ENCODE data around the gene SRXN1.
A peak's percentile ranks its signal among the peaks of the same experiment; 100 is the strongest.

The SRXN1 gene

GRCh38 chr20:662277-663192 lies 9.5 kb upstream of the SRXN1 start:
- ChIA-PET CTCF (interaction anchor here (0.6 to 1.0 kb wide), 4 partner anchors 17 to 315 kb away, joined by 3 read pairs; no protein-coding TSS in a partner anchor), POLR2A (no interaction called here)
- H3K4me1 ChIP-seq (ENCODE audit: control insufficient read depth, insufficient read depth, low read length) = no peaks in the 10 kb centered on the region
- no peak overlapping the region for H3K4me3 ChIP-seq (ENCODE audit: low read depth, low read length)
- no peaks in the 10 kb centered on the region for H3K9me3 ChIP-seq (ENCODE audit: control insufficient read depth, insufficient read depth, low read depth, low read length)
- TF ChIP-seq ZFHX2 (tag by site-specific recombination; conservative IDR thresholded peaks at IDR 0.05) = peak; percentile 79
- TF ChIP-seq ZNF280D (tag by site-specific recombination; IDR thresholded peaks at IDR 0.05) = no peak
- TF ChIP-seq GLIS1 (tag by site-specific recombination; IDR thresholded peaks at IDR 0.05) = no peak
- TF ChIP-seq EGR2 (tag by site-specific recombination; IDR thresholded peaks at IDR 0.05; ENCODE audit: low read depth) = peak; percentile 83
- no peak overlapping the region for H3K27ac ChIP-seq (ENCODE audit: extremely low read depth, low read depth, low read length)
- H3K36me3 ChIP-seq (ENCODE audit: control insufficient read depth in 2 of 2, insufficient read depth in 1 of 2, low read length in 2 of 2) = no peaks in the 10 kb centered on the region

DNA sequence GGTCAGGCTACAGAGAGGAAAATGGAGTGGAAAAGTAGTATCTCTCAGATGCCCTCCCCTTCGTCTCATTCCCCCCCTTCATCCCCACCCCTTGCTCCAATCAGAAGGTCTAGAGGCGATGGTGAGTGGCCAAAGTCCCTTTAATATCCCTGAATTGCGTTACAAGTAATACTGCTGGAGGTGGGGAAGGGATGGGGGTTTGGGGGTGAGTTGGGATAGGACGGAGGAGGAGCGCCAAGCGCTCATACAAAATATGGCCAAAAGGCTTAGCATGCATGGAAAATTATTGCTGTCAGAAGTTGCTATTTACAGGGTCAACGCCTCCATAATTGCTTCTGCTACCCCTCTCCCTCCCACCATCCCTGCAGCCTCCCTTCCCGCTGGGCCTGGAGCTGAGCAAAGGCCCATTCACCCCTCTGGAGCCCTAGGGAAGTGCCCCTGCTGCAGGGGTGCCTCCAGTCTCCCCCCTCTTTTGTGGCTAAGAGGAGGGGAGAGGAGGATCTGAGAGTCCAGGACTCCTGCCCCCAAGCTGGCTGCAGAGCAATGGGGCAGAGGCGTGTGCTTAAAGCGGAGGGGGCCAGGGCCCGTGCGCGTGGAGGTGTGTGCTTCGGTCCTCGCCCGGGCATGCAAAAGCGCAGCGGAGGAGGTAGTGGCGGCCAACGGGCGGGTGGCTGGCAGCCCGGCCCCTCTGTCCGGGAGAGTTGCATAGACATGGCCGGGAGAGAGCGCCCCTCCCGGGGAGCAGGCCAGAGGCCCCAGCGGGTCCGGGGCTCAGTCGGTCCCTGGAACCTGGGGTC lies 8.7 kb upstream of the SRXN1 start:
- H3K36me3 ChIP-seq (ENCODE audit: control insufficient read depth in 2 of 2, insufficient read depth in 1 of 2, low read length in 2 of 2) = no peaks in the 10 kb centered on the region
- CTCF ChIA-PET = interaction anchor here (1.0 kb wide), 1 partner anchor 16 kb away, joined by 3 read pairs; no protein-coding TSS in a partner anchor
- H3K27ac ChIP-seq (ENCODE audit: extremely low read depth, low read depth, low read length) = no peak overlapping the region
- no peaks in the 10 kb centered on the region for H3K9me3 ChIP-seq (ENCODE audit: control insufficient read depth, insufficient read depth, low read depth, low read length)
- no peak overlapping the region for H3K4me3 ChIP-seq (ENCODE audit: low read depth, low read length)
- TF ChIP-seq EGR2 (tag by site-specific recombination; IDR thresholded peaks at IDR 0.05; ENCODE audit: low read depth) (peak; percentile 20; the same call in 1 of the 2 replicates), ZNF777 (tag by site-specific recombination; IDR thresholded peaks at IDR 0.05; ENCODE audit: borderline replicate concordance) (no peak), ZFHX2 (tag by site-specific recombination; conservative IDR thresholded peaks at IDR 0.05) (peak; percentile 64), ZNF830 (tag by site-specific recombination; IDR thresholded peaks at IDR 0.05; ENCODE audit: low read depth) (no peak), ZNF398 (tag by site-specific recombination; IDR thresholded peaks at IDR 0.05) (peak; percentile 42; the same call in 1 of the 2 replicates)
- POLR2A ChIA-PET = no interaction called here
- H3K4me1 ChIP-seq (ENCODE audit: control insufficient read depth, insufficient read depth, low read length) = no peaks in the 10 kb centered on the region

GRCh38 chr20:658731-659291 lies 5.8 kb upstream of the SRXN1 start:
- CTCF ChIA-PET = interaction anchor here (0.6 to 5.4 kb wide), 3 partner anchors 8 to 54 kb away, joined by 3 to 81 read pairs (median 10); no protein-coding TSS in a partner anchor
- no peaks in the 10 kb centered on the region for H3K9me3 ChIP-seq (ENCODE audit: control insufficient read depth, insufficient read depth, low read depth, low read length)
- no peak for TF ChIP-seq ZNF645 (tag by site-specific recombination; IDR thresholded peaks at IDR 0.05)
- TF ChIP-seq ZNF266 (tag by site-specific recombination; IDR thresholded peaks at IDR 0.05; ENCODE audit: low read depth) = no peak
- TF ChIP-seq SALL2 (tag by site-specific recombination; IDR thresholded peaks at IDR 0.05; ENCODE audit: borderline replicate concordance) = no peak
- TF ChIP-seq ZNF561 (tag by site-specific recombination; IDR thresholded peaks at IDR 0.05; ENCODE audit: borderline replicate concordance) = no peak
- no peak for TF ChIP-seq ZNF175 (tag by site-specific recombination; IDR thresholded peaks at IDR 0.05)
- no peak for TF ChIP-seq ZNF558 (tag by site-specific recombination; IDR thresholded peaks at IDR 0.05)
- no peak for TF ChIP-seq ZNF341 (tag by site-specific recombination; IDR thresholded peaks at IDR 0.05; ENCODE audit: low read depth)
- TF ChIP-seq ZFP37 (tag by site-specific recombination; IDR thresholded peaks at IDR 0.05) = no peak
- TF ChIP-seq ZNF10 (tag by site-specific recombination; IDR thresholded peaks at IDR 0.05) = no peak
- TF ChIP-seq ZNF140 (tag by site-specific recombination; IDR thresholded peaks at IDR 0.05) = no peak
- no peak for TF ChIP-seq ZNF623 (tag by site-specific recombination; IDR thresholded peaks at IDR 0.05)
- no peak for TF ChIP-seq IKZF3 (tag by site-specific recombination; IDR thresholded peaks at IDR 0.05)
- no peak for TF ChIP-seq YY2 (tag by site-specific recombination; IDR thresholded peaks at IDR 0.05)
- POLR2A ChIA-PET = no interaction called here
- no peak overlapping the region for H3K4me3 ChIP-seq (ENCODE audit: low read depth, low read length)
- no peaks in the 10 kb centered on the region for H3K36me3 ChIP-seq (ENCODE audit: control insufficient read depth in 2 of 2, insufficient read depth in 1 of 2, low read length in 2 of 2)
- H3K27ac ChIP-seq (ENCODE audit: extremely low read depth, low read depth, low read length) = no peak overlapping the region
- H3K4me1 ChIP-seq (ENCODE audit: control insufficient read depth, insufficient read depth, low read length) = no peaks in the 10 kb centered on the region

Data from HEK293 (cell line).